Suprapubic skin (tissue), 4 donors: ENCODE results near the gene IFITM10. TPM values are rescaled to one million over a fixed set of nuclear protein-coding genes. Genes with fewer than 3 reads are reported as not detected.

Experiments
- DNase-seq, 2 donors: peaks; one replicate each; pipeline ENCODE4 v3.0.0-alpha.2; 2019; ENCODE audit warnings: low spot score in 2 of 2
- H3K27ac ChIP-seq: fragments of 200-600 bp; sonication (generic); one replicate; pipeline ENCODE4 v1.5.1; 2019
- H3K27me3 ChIP-seq: fragments of 200-600 bp; sonication (generic); one replicate; pipeline ENCODE4 v1.5.1; 2019
- H3K36me3 ChIP-seq: fragments of 200-600 bp; sonication (generic); one replicate; pipeline ENCODE4 v1.5.1; 2019
- H3K4me1 ChIP-seq: fragments of 200-600 bp; sonication (generic); one replicate; pipeline ENCODE4 v1.5.1; 2019
- H3K4me3 ChIP-seq: fragments of 200-600 bp; sonication (generic); one replicate; pipeline ENCODE4 v1.5.1; 2019; ENCODE audit warnings: mild to moderate bottlenecking
- H3K9me3 ChIP-seq: fragments of 200-600 bp; sonication (generic); one replicate; pipeline ENCODE4 v1.5.1; 2019
- CTCF ChIP-seq, 2 donors: fragments of 200-600 bp in 1 of 2; fragments of 450-650 bp in 1 of 2; sonication (generic) in 1 of 2; IDR thresholded peaks; one replicate each; pipeline ENCODE4 v1.5.1; 2016 to 2019; ENCODE audit warnings: antibody characterized with exemption in 2 of 2, mild to moderate bottlenecking in 1 of 2, moderate library complexity in 1 of 2
- EP300 ChIP-seq: sonication (generic); formaldehyde crosslinking; IDR thresholded peaks from one replicate; pipeline ENCODE4 v1.6.1; 2017; ENCODE audit warnings: antibody characterized with exemption
- POLR2A ChIP-seq, 2 donors: fragments of 450-650 bp; IDR thresholded peaks; one replicate each; pipeline ENCODE4 v1.6.1; 2017; ENCODE audit warnings: antibody characterized with exemption in 2 of 2, mild to moderate bottlenecking in 2 of 2, moderate library complexity in 2 of 2
- POLR2AphosphoS5 ChIP-seq, 3 donors: sonication (generic); formaldehyde crosslinking; IDR thresholded peaks; one replicate each; pipeline ENCODE4 v1.6.1; 2017; ENCODE audit warnings: antibody characterized with exemption in 3 of 3
- WGBS: methylation state at CpG from one replicate; pipeline ENCODE4 v1.1.5; 2018; 5-methylcytosine and 5-hydroxymethylcytosine counted together
- total RNA-seq, 4 donors: library from RNA; depleted of rRNA; stranded (reverse); fragments of >200 nt; gene quantifications; one replicate each; pipeline ENCODE4 v1.1.0, GENCODE V29; 2016

Gene IFITM10
- total RNA-seq, 4 donors from 2014 or later, result 2.6 to 7.6 (median 6.9) TPM

- TF ChIP-seq EP300 (no peak), POLR2A (IDR thresholded peaks at IDR 0.05) (no peak), POLR2AphosphoS5 (IDR thresholded peaks at IDR 0.05) (no peak), CTCF (IDR thresholded peaks at IDR 0.05) (no peak)
- WGBS, result 84% methylated on average over 8 of the region's 8 CpGs
- Histone ChIP-seq H3K4me3 (no peak overlapping the region), H3K27me3 (peaks cover 13% of the 10 kb centered on the region), H3K9me3 (no peaks in the 10 kb centered on the region), H3K27ac (no peak overlapping the region), H3K4me1 (no peaks in the 10 kb centered on the region), H3K36me3 (no peaks in the 10 kb centered on the region)
- no peak for DNase-seq
These were observed 30.6 kb downstream of the IFITM10 start for GRCh38 chr11:1719781-1720180.

DNA sequence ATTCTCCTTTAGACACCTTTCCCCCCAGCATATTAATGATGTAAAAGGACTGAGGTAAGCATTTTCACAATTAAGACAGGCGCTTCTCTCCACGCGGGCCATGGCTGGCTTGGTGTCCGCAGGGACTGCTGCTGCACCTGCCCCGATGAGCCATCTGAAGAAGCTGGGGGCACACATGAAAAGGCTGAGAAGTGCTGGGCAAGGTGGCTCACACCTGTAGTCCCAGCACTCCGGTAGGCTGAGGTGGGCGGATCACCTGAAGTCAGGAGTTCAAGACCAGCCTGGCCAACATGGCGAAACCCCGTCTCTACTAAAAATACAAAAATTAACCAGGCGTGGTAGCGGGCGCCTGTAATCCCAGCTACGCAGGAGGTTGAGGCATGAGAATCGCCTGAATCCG is 32.1 kb downstream of the IFITM10 start:
- no peak overlapping the region for H3K27ac ChIP-seq
- no peaks in the 10 kb centered on the region for H3K36me3 ChIP-seq
- 92% methylated on average over 15 of the region's 15 CpGs for WGBS
- H3K9me3 ChIP-seq, result no peaks in the 10 kb centered on the region
- no peak for TF ChIP-seq CTCF (IDR thresholded peaks at IDR 0.05)
- no peak for TF ChIP-seq EP300
- TF ChIP-seq POLR2A (IDR thresholded peaks at IDR 0.05), result no peak
- TF ChIP-seq POLR2AphosphoS5 (IDR thresholded peaks at IDR 0.05), result no peak
- peak in 1 of 2 donors; percentile 37 for DNase-seq
- no peaks in the 10 kb centered on the region for H3K4me1 ChIP-seq
- peaks cover 10% of the 10 kb centered on the region for H3K27me3 ChIP-seq
- H3K4me3 ChIP-seq, result no peak overlapping the region

GRCh38 chr11:1717745-1718144 is 32.6 kb downstream of the IFITM10 start:
- Histone ChIP-seq H3K9me3 (no peaks in the 10 kb centered on the region), H3K27ac (no peak overlapping the region), H3K36me3 (no peaks in the 10 kb centered on the region), H3K4me1 (no peaks in the 10 kb centered on the region), H3K4me3 (no peak overlapping the region), H3K27me3 (peaks cover 9% of the 10 kb centered on the region)
- TF ChIP-seq POLR2A (IDR thresholded peaks at IDR 0.05) (no peak), POLR2AphosphoS5 (IDR thresholded peaks at IDR 0.05) (no peak), CTCF (IDR thresholded peaks at IDR 0.05) (no peak), EP300 (no peak)
- 59% methylated on average over 8 of the region's 8 CpGs for WGBS
- DNase-seq, result peak in 1 of 2 donors; percentile 67

GRCh38 chr11:1714908-1715885 is 35.2 kb downstream of the IFITM10 start:
- DNase-seq, result peak in 1 of 2 donors; percentile 48
- H3K4me1 ChIP-seq, result no peaks in the 10 kb centered on the region
- H3K36me3 ChIP-seq, result no peaks in the 10 kb centered on the region
- no peak for TF ChIP-seq POLR2A (IDR thresholded peaks at IDR 0.05)
- no peak for TF ChIP-seq CTCF (IDR thresholded peaks at IDR 0.05)
- no peak for TF ChIP-seq POLR2AphosphoS5 (IDR thresholded peaks at IDR 0.05)
- TF ChIP-seq EP300, result no peak
- no peak overlapping the region for H3K4me3 ChIP-seq
- no peaks in the 10 kb centered on the region for H3K9me3 ChIP-seq
- no peak overlapping the region for H3K27ac ChIP-seq
- 80% methylated on average over 22 of the region's 24 CpGs for WGBS
- H3K27me3 ChIP-seq, result no peaks in the 10 kb centered on the region

DNA sequence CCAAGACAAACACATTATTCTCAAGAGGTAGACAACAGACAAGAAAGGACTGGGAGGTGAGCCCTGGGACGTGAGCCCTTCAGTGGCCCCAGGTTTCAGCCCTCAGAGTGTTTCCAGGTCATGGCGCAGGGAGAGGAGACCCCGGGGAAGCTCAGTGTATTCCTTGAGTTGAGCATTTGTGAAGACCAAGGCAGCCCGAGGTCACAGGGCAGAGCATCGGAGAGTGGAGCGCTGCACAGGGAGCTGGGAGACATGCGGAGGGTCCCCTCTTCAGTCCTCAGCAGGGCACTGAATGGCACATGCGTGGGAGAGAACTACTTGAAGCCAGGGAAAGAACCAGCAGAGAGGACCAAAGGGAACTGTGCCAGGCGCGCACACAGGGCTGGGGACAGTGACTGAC is 41.7 kb downstream of the IFITM10 start:
- peaks cover 17% of the 10 kb centered on the region for H3K4me1 ChIP-seq
- no peaks in the 10 kb centered on the region for H3K9me3 ChIP-seq
- DNase-seq, result peak in 1 of 2 donors; percentile 31
- H3K27ac ChIP-seq, result no peak overlapping the region
- H3K36me3 ChIP-seq, result no peaks in the 10 kb centered on the region
- peaks cover 4% of the 10 kb centered on the region for H3K27me3 ChIP-seq
- 90% methylated on average over 10 of the region's 10 CpGs for WGBS
- no peak overlapping the region for H3K4me3 ChIP-seq
- TF ChIP-seq EP300 (no peak), POLR2AphosphoS5 (IDR thresholded peaks at IDR 0.05) (no peak), POLR2A (IDR thresholded peaks at IDR 0.05) (no peak), CTCF (IDR thresholded peaks at IDR 0.05) (no peak)
